Adrenal gland (tissue), 5 donors: ENCODE measurements around the gene BNIP1.

Source experiments
- POLR2A ChIP-seq, 2 donors: fragments of 450-650 bp; IDR thresholded peaks; one replicate each; pipeline ENCODE4 v1.6.1; 2017; ENCODE audit warnings: antibody characterized with exemption in 2 of 2, mild to moderate bottlenecking in 2 of 2, moderate library complexity in 1 of 2
- TF ChIP-seq, protein P1 (sequence below), 6 experiments: fragments of 450-650 bp in 4 of 6; fragments of 200-600 bp in 2 of 6; sonication (generic) in 1 of 6; IDR thresholded peaks; 1 replicate in 5 of 6; 2 replicates in 1 of 6; pipeline versions ENCODE4 v1.5.1 to v1.8.0; 2016 to 2021; ENCODE audit warnings: antibody characterized with exemption in 6 of 6, mild to moderate bottlenecking in 2 of 6, moderate library complexity in 1 of 6
- donor health status: DM: no; HTN: no; CAD: no.

DNA sequence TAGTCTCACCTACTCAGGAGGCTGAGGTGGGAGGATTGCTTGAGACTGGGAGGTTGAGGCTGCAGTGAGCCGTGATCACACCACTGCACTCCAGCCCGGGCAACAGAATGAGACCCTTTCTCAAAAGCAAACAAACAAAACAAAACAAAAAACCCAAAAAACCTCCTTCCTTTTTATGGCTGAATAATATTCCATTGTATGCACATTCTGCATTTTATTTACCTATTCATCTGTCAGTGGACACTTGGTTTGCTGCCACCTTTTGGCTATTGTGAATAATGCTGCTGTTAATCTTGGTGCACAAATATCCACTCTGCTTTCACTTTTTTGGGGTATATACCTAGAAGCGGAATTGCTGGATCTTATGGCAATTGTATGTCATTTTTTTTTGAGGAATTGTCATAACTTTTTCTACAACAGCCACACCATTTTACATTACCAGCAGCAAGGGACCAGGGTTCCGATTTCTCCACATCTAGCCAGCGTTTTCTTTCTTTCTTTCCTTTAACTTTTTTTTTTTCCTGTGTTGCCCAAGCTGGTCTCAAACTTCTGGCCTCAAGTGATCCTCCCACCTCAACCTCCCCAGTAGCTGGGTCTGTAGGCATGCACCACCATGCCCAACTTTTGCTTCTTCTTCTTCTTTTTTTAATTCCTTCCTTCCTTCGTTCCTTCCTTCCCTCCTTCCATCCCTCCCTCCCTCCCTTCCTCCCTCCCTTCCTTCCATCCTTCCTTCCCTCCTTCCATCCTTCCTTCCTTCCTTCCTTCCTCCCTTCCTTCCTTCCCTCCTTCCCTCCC, 60.1 kb downstream of the BNIP1 start:
- TF ChIP-seq, protein P1, sequence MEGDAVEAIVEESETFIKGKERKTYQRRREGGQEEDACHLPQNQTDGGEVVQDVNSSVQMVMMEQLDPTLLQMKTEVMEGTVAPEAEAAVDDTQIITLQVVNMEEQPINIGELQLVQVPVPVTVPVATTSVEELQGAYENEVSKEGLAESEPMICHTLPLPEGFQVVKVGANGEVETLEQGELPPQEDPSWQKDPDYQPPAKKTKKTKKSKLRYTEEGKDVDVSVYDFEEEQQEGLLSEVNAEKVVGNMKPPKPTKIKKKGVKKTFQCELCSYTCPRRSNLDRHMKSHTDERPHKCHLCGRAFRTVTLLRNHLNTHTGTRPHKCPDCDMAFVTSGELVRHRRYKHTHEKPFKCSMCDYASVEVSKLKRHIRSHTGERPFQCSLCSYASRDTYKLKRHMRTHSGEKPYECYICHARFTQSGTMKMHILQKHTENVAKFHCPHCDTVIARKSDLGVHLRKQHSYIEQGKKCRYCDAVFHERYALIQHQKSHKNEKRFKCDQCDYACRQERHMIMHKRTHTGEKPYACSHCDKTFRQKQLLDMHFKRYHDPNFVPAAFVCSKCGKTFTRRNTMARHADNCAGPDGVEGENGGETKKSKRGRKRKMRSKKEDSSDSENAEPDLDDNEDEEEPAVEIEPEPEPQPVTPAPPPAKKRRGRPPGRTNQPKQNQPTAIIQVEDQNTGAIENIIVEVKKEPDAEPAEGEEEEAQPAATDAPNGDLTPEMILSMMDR (IDR thresholded peaks at IDR 0.05), result peak; percentile 31 to 68 (median 60)
- TF ChIP-seq POLR2A (IDR thresholded peaks at IDR 0.05), result no peak
